ENCODE data around the gene CNTN5.

DNA sequence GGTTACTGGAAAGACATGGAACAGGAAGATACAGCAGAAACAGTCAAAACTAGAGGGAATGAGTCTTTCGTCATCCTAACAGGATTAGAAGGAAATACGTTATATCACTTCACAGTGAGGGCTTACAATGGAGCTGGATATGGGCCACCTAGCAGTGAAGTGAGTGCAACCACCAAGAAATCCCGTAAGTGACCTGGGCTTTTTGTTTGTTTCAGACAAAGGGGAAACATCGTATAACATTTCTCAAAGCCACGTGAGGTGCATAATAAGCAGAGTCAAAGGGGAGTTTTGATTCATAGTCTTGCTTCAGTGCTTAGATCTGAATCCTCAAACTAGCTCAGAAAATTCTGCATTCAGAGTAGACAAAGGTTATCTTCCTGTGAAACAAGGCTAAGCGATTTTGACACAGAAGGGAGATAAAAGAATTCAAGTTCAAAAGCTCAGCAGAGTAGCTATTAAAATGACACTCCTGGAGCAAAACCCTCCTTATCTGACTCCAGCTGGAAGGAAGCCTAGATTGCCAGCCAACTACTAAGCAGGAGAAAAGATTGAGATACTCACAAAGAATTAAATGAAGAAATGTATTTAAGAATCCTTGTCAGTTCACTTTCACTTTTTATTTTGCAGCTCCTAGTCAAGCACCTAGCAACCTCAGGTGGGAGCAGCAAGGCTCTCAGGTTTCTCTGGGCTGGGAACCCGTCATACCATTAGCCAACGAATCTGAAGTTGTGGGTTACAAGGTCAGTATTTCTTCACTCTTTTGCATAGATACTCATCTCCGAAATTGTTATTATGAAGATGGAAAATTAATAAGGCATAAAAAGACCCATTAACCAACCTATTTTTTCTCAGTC lies 1319.9 kb downstream of the CNTN5 start:
- TF ChIP-seq, protein P1, sequence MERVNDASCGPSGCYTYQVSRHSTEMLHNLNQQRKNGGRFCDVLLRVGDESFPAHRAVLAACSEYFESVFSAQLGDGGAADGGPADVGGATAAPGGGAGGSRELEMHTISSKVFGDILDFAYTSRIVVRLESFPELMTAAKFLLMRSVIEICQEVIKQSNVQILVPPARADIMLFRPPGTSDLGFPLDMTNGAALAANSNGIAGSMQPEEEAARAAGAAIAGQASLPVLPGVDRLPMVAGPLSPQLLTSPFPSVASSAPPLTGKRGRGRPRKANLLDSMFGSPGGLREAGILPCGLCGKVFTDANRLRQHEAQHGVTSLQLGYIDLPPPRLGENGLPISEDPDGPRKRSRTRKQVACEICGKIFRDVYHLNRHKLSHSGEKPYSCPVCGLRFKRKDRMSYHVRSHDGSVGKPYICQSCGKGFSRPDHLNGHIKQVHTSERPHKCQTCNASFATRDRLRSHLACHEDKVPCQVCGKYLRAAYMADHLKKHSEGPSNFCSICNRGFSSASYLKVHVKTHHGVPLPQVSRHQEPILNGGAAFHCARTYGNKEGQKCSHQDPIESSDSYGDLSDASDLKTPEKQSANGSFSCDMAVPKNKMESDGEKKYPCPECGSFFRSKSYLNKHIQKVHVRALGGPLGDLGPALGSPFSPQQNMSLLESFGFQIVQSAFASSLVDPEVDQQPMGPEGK (CRISPR knock-in tag; IDR thresholded peaks at IDR 0.05; ENCODE audit: borderline replicate concordance): no peak
- TF ChIP-seq TSHZ2 (CRISPR knock-in tag; IDR thresholded peaks at IDR 0.05) (no peak), ZFP30 (CRISPR knock-in tag; IDR thresholded peaks at IDR 0.05) (no peak), ZNF70 (CRISPR knock-in tag; IDR thresholded peaks at IDR 0.05) (no peak), SNAI2 (CRISPR knock-in tag; IDR thresholded peaks at IDR 0.05) (no peak), ZFP3 (CRISPR knock-in tag; IDR thresholded peaks at IDR 0.05) (no peak), ISL1 (CRISPR knock-in tag; IDR thresholded peaks at IDR 0.05) (no peak), PPARA (CRISPR knock-in tag; IDR thresholded peaks at IDR 0.05; ENCODE audit: borderline replicate concordance) (no peak), ZC3H10 (CRISPR knock-in tag; IDR thresholded peaks at IDR 0.05) (no peak), TOX (CRISPR knock-in tag; IDR thresholded peaks at IDR 0.05; ENCODE audit: borderline replicate concordance) (no peak), BACH2 (CRISPR knock-in tag; IDR thresholded peaks at IDR 0.05; ENCODE audit: borderline replicate concordance) (no peak)
- TF ChIP-seq, protein P2, sequence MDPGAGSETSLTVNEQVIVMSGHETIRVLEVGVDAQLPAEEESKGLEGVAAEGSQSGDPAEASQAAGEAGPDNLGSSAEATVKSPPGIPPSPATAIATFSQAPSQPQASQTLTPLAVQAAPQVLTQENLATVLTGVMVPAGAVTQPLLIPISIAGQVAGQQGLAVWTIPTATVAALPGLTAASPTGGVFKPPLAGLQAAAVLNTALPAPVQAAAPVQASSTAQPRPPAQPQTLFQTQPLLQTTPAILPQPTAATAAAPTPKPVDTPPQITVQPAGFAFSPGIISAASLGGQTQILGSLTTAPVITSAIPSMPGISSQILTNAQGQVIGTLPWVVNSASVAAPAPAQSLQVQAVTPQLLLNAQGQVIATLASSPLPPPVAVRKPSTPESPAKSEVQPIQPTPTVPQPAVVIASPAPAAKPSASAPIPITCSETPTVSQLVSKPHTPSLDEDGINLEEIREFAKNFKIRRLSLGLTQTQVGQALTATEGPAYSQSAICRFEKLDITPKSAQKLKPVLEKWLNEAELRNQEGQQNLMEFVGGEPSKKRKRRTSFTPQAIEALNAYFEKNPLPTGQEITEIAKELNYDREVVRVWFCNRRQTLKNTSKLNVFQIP (CRISPR knock-in tag; IDR thresholded peaks at IDR 0.05; ENCODE audit: borderline replicate concordance, low read depth): no peak
- TF ChIP-seq, protein P3, sequence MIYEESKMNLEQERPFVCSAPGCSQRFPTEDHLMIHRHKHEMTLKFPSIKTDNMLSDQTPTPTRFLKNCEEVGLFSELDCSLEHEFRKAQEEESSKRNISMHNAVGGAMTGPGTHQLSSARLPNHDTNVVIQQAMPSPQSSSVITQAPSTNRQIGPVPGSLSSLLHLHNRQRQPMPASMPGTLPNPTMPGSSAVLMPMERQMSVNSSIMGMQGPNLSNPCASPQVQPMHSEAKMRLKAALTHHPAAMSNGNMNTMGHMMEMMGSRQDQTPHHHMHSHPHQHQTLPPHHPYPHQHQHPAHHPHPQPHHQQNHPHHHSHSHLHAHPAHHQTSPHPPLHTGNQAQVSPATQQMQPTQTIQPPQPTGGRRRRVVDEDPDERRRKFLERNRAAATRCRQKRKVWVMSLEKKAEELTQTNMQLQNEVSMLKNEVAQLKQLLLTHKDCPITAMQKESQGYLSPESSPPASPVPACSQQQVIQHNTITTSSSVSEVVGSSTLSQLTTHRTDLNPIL (CRISPR knock-in tag; IDR thresholded peaks at IDR 0.05; ENCODE audit: low read depth): no peak

Data from SK-N-SH treated with all-trans-retinoic acid at 6 μM for 48 hours (cell line).